Dendritic cell treated with granulocyte-macrophage colony-stimulating factor and Interleukin-4, amounts not matched to agents 40 ng/mL and 50 ng/mL, for 4 days (primary cell): ENCODE measurements around the gene FERMT2.
"Not testable (repeated sequence)": the region's sequence is repeated elsewhere in the genome, so short reads cannot be mapped to it uniquely, and the experiment has no call there.

Experiments used
- H3K27ac Mint-ChIP-seq: one replicate; pipeline ENCODE4 v1.8.0; 2022; ENCODE audit warnings: mild to moderate bottlenecking, mixed read lengths
- H3K27me3 Mint-ChIP-seq: one replicate; pipeline ENCODE4 v1.8.0; 2022; ENCODE audit warnings: mild to moderate bottlenecking, mixed read lengths
- H3K36me3 Mint-ChIP-seq: one replicate; pipeline ENCODE4 v1.8.0; 2022; ENCODE audit warnings: low read depth, mixed read lengths
- H3K4me1 Mint-ChIP-seq: one replicate; pipeline ENCODE4 v1.8.0; 2022; ENCODE audit warnings: low read depth, mixed read lengths
- H3K4me3 Mint-ChIP-seq: one replicate; pipeline ENCODE4 v1.8.0; 2022; ENCODE audit warnings: mild to moderate bottlenecking, moderate library complexity, mixed read lengths
- H3K9me3 Mint-ChIP-seq: one replicate; pipeline ENCODE4 v1.8.0; 2022; ENCODE audit warnings: mixed read lengths
- intact Hi-C: fragments of 100-400 bp; cut with micrococcal nuclease; formaldehyde crosslinking; loops from one replicate; pipeline ENCODE4 v1.15.0; 2022

Gene FERMT2

DNA sequence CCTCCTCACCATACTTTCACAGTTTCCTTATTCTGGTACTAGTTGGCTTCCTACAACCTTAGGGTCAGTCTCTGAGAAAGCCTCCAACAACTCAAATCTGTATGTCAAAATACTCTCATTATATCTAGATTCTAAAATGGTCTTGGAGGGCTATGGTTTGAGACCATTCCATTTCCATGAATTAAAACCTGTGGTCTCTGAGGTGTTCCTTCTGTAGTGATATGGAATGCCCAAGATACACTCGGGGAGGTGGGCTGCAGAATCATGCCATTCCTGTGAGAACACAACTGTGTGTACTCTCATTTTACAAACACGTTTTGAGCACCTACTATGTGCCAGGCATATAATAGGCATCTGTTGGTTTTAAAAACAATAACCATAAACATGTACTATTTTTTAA, 74.0 kb downstream of the FERMT2 start:
- H3K27me3 Mint-ChIP-seq: no peaks in the 10 kb centered on the region
- H3K9me3 Mint-ChIP-seq: no peaks in the 10 kb centered on the region
- no peaks in the 10 kb centered on the region for H3K36me3 Mint-ChIP-seq
- peaks cover 4% of the 10 kb centered on the region for H3K4me1 Mint-ChIP-seq
- H3K27ac Mint-ChIP-seq: no peak overlapping the region
- H3K4me3 Mint-ChIP-seq: no peak overlapping the region
- intact Hi-C loops: no loop called here

DNA sequence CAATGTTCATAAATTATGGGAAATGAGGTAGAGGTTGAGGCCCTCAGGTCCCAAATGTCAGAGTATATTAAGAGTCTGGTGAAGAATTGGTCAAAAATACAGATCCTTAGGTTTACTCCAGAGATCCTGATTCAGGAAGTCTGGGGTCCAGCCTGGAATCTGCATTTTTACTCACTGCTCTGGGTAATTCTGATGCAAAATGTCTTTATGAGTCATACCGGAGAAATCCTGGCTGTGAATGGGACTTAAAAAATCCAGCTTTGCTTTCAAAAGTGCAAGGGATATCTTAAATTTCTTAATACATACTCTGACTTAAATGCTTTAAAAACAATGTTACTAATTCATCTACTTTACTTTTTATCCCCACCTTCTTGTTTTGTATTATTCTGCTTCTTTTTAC, 74.5 kb downstream of the FERMT2 start:
- intact Hi-C loops: no loop called here
- H3K27me3 Mint-ChIP-seq: no peaks in the 10 kb centered on the region
- no peak overlapping the region for H3K4me3 Mint-ChIP-seq
- H3K36me3 Mint-ChIP-seq: no peaks in the 10 kb centered on the region
- H3K4me1 Mint-ChIP-seq: peaks cover 4% of the 10 kb centered on the region
- no peak overlapping the region for H3K27ac Mint-ChIP-seq
- H3K9me3 Mint-ChIP-seq: no peaks in the 10 kb centered on the region

DNA sequence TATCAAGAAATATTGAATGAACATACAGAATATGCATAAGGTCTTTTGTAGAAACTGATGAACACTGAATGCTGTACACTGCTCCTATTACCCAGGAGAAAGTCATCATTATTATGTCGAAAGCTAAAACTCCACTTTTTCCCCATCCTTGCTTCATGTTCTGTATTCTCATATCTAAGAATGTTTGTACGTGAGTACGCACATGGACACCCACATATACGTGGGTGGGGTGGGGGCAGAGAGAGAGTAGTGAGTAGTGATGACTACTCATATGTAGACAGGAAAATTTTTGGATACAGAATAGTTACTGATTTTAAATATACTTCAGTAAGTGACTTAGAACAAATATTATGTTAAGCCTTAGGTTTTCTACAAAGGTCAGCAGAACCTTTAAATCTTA, 75.1 kb downstream of the FERMT2 start:
- Mint-ChIP-seq H3K4me3 (no peak overlapping the region), H3K27me3 (no peaks in the 10 kb centered on the region), H3K9me3 (no peaks in the 10 kb centered on the region), H3K4me1 (peaks cover 4% of the 10 kb centered on the region), H3K36me3 (no peaks in the 10 kb centered on the region), H3K27ac (no peak overlapping the region)
- intact Hi-C loops: no loop called here

DNA sequence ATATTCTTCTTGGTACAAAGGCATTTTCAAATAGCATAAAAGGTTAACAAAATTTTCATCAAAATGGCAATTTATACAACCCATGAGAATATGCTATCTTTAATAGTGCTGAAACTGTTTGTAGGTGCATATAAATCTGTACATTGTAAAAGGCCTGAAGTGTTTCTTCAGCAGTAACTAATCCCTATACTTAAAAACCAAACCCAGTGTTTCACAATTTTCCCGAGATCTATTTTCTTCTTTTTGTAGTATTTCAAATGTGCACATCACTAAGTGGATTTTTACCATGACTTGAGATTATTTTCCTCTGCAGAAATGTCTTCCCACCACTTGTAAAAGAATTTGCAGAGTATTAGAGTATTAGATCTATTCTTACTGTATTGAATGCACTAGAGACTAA, 76.5 kb downstream of the FERMT2 start:
- Mint-ChIP-seq H3K27me3 (no peaks in the 10 kb centered on the region), H3K4me1 (peaks cover 4% of the 10 kb centered on the region), H3K27ac (no peak overlapping the region), H3K36me3 (no peaks in the 10 kb centered on the region), H3K4me3 (no peak overlapping the region), H3K9me3 (no peaks in the 10 kb centered on the region)
- intact Hi-C loops: no loop called here

DNA sequence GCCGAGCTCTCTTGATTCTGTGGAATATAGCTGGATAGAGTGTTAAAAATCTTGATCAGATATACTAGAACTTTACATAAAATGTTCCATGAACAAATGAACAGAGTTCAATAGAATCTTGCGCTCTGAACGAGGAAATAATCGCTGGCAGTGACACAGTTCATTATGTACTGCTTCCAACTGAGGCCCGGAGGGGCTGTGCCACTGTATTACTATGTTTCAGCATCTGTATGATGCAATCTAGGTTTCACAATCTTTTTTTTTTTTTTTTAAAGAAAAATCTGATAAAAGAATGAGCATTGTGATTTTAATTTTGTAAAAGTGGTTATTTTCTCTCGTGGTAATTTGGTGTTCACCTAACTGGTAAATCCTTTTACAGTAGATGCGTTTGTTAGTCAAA, 77.2 kb downstream of the FERMT2 start:
- no peaks in the 10 kb centered on the region for H3K9me3 Mint-ChIP-seq

DNA sequence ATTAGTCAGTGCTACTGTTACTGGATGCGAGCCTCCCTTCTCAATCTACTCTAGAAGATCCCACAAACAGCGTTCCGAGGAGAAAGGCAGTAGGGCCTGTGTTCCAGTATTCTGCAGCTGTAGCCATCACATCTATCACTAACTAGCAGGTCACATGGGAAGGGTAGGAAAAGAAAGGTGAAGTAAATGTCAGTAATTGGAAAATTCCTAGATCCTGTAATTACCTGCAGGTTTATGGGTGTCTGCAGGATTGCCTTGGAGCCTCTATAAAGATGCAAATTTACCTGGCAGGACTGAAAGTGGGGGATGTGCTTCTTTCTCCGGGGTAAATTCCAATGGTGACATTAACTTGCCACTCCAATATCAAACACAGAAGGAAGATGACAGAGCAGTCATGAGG, 77.8 kb downstream of the FERMT2 start:
- peaks cover 4% of the 10 kb centered on the region for H3K4me1 Mint-ChIP-seq
- no peaks in the 10 kb centered on the region for H3K9me3 Mint-ChIP-seq
- H3K4me3 Mint-ChIP-seq: no peak overlapping the region
- H3K27ac Mint-ChIP-seq: no peak overlapping the region
- H3K27me3 Mint-ChIP-seq: no peaks in the 10 kb centered on the region
- intact Hi-C loops: no loop called here
- no peaks in the 10 kb centered on the region for H3K36me3 Mint-ChIP-seq

More for the DNA sequence above, 77.2 kb downstream of the FERMT2 start:
- Mint-ChIP-seq H3K4me3 (no peak overlapping the region), H3K27ac (no peak overlapping the region), H3K36me3 (no peaks in the 10 kb centered on the region), H3K4me1 (peaks cover 4% of the 10 kb centered on the region), H3K27me3 (no peaks in the 10 kb centered on the region)
- intact Hi-C loops: no loop called here

DNA sequence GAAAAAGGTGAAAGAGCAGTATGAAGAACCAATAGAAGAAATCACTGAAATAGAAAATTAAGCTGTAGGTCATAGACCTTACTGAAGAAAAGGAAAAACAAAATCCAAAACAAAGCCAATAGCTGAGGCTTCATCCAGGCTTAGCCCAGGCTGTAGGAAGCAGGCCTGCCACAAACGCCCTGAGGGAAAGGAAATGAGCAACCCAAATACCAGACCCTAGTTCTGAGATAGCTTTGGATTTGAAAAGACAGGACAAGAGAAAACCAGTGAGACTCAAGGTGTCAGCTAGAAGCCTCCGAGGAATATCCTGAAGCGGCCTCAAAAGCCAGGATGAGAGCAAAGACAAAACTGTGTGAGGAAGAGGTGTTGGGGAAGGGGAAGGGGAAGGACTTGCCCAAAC, 79.2 kb downstream of the FERMT2 start:
- H3K27me3 Mint-ChIP-seq: no peaks in the 10 kb centered on the region
- intact Hi-C loops: no loop called here
- H3K4me1 Mint-ChIP-seq: peaks cover 4% of the 10 kb centered on the region
- no peaks in the 10 kb centered on the region for H3K9me3 Mint-ChIP-seq
- no peaks in the 10 kb centered on the region for H3K36me3 Mint-ChIP-seq
- no peak overlapping the region for H3K27ac Mint-ChIP-seq
- H3K4me3 Mint-ChIP-seq: no peak overlapping the region

DNA sequence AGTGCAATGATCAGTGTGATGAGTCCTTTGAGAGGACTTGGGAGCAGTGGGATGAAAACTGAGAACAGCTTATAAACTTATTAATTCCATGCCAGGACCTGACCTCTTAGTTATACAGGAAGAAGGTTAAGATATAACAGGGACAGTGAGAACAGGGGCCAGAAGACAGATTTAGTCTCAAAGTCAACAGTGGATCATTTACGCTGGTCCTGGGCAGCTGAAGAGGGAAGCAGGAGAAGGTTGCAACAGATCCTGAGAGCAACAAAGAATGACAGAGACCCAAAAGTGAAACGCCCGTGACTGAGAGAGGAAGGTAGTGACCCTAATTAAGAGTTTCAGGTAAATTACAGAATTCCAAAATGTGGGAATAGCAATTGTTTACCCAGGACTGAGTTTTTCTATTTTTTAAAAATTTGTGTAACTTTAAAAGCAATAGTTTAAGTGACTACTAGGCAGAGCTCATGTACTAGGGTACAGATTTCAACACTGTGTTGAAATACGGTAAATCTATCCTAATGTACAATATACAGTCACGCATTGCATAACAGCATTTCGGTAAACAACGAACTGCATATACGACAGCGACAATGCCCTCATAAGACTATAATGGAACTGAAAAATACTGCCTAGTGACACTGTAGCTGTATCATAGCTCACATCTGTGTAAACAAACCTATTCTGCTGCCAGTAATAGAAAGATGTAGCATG, 81.8 kb downstream of the FERMT2 start:
- Mint-ChIP-seq H3K27me3 (no peaks in the 10 kb centered on the region), H3K27ac (no peak overlapping the region), H3K4me1 (peaks cover 4% of the 10 kb centered on the region), H3K9me3 (no peaks in the 10 kb centered on the region), H3K36me3 (no peaks in the 10 kb centered on the region), H3K4me3 (no peak overlapping the region)
- intact Hi-C loops: no loop called here

DNA sequence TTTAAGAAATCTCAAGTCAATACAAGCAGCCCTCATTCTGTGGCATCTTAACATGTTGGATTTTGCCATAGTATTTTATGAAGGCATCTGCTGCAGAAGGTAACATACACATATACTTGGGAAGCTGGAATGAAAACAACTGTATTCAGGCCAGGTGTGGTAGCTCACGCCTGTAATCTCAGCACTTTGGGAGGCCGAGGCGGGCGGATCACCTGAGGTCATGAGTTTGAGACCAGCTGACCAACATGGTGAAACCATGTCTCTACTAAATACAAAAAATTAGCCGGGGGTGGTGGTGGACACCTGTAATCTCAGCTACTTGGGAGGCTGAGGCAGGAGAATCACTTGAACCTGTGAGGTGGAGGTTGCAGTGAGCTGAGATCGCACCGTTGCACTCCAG, 86.0 kb downstream of the FERMT2 start:
- H3K27ac Mint-ChIP-seq, H3K36me3 Mint-ChIP-seq, H3K4me3 Mint-ChIP-seq, H3K9me3 Mint-ChIP-seq, H3K4me1 Mint-ChIP-seq, H3K27me3 Mint-ChIP-seq, intact Hi-C loops: not testable (repeated sequence)

DNA sequence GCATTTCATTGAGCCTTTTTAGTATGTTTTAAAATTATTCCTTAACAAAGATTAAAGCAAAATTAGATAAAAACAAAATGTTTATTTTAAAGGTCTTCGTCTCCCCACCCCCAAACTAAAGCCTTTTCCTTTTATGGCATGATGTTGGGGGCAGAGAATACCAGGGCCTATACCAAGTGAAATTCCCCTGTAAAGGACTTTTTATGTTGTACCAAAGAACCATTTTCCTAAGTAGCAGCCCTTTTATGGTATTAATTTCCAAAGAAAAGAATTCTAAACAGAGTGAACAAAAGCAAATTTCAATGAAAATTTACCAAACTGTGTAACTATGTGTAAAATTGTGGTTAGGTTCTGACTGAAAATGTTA, 87.5 kb downstream of the FERMT2 start:
- no peaks in the 10 kb centered on the region for H3K27me3 Mint-ChIP-seq
- H3K27ac Mint-ChIP-seq: no peak overlapping the region
- no peaks in the 10 kb centered on the region for H3K4me1 Mint-ChIP-seq
- H3K9me3 Mint-ChIP-seq: no peaks in the 10 kb centered on the region
- H3K4me3 Mint-ChIP-seq: no peak overlapping the region
- intact Hi-C loops: no loop called here
- H3K36me3 Mint-ChIP-seq: no peaks in the 10 kb centered on the region

DNA sequence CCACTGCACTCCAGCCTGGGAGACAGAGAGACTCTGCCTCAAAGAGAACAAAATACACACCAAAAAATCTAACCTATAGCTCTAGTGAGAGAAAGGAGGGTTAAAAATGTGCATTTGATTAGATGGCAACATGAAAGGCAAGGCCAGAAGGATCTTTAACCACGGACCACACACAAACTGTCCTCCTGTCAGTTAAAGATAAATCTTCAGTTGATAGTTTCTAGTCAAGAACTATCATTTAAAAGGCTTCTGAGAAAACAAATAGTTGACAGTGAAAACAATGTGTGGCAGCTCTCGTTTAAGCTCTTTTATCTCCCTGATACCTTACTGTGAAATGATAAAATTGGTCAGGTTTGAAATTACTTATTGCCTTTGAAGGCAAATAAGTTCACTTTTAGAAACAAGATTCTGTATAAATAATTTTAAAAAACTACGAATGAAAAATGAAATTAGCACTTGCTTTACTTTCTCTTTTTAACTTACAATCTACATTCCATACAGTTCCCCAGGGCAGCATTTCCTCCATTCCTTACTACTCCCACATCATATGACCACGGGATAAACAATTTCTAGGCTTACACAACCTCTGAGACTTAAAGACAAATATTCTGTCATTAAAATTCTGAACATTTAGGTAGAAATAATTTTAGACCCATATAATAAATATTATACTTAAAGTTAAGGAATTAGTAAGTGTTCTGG, 88.1 kb downstream of the FERMT2 start:
- no peak overlapping the region for H3K27ac Mint-ChIP-seq
- H3K27me3 Mint-ChIP-seq: no peaks in the 10 kb centered on the region

DNA sequence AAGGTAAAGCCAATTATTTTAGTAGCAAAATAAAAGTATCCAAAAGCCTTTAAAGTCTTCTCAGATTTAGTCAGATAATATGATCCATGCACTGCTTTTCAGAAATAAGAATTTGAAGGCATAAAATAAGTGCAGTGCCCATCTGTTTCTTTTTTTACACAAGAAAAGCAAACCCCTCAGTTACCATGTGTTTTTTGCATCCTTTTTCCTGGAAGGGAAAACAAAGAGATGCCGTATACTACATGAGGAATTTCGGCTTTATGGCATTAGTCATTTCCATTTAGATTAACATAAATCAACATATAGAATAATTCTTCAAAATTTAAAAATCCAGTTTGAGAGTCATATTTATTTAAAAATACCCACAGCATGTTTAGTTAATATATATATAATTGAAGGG, 89.4 kb downstream of the FERMT2 start:
- H3K4me1 Mint-ChIP-seq: no peaks in the 10 kb centered on the region
- no peak overlapping the region for H3K4me3 Mint-ChIP-seq

More for the DNA sequence above, 88.1 kb downstream of the FERMT2 start:
- Mint-ChIP-seq H3K4me3 (no peak overlapping the region), H3K36me3 (no peaks in the 10 kb centered on the region), H3K4me1 (no peaks in the 10 kb centered on the region), H3K9me3 (no peaks in the 10 kb centered on the region)
- intact Hi-C loops: no loop called here

DNA sequence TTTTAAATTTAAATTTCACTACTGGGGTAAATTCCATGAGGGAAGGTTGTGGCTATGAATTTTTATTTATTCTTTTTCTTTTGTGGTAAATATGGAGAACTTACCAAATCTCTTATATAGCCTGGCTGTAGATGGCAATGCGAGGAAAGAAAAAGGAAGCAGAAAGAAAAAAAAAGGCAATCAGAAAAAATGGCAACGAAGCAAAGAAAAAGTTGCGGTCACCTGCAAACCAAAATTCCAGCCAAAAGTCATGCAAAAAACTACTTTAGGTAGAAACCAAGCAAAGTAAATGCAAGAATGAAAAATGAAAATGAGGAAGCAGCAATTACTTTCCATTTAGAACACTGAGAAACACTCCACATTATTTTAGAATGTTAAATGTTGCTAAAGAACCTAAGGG, 89.9 kb downstream of the FERMT2 start:
- no peak overlapping the region for H3K4me3 Mint-ChIP-seq
- no peaks in the 10 kb centered on the region for H3K9me3 Mint-ChIP-seq
- no peaks in the 10 kb centered on the region for H3K36me3 Mint-ChIP-seq
- no peak overlapping the region for H3K27ac Mint-ChIP-seq
- H3K4me1 Mint-ChIP-seq: no peaks in the 10 kb centered on the region
- no peaks in the 10 kb centered on the region for H3K27me3 Mint-ChIP-seq
- intact Hi-C loops: no loop called here

More for the DNA sequence above, 89.4 kb downstream of the FERMT2 start:
- Mint-ChIP-seq H3K27me3 (no peaks in the 10 kb centered on the region), H3K36me3 (no peaks in the 10 kb centered on the region), H3K9me3 (no peaks in the 10 kb centered on the region), H3K27ac (no peak overlapping the region)
- intact Hi-C loops: no loop called here

DNA sequence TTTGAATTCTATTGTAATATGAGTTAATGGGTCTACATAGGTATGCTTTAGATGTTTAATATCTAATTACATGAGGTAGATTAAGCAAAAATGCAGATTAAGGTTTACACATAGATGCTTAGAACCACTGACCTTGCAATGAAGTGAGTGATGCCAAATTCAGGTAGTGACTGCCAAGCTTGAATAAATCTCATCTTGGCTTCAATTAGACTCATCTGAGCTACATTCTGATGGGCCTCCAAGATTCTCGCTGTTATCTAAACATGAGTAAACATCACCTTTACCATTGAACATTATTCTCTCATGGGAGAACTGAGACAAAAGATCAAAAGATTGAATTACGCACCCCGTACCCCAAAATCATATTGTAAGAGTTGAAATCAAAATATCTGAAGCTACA, 90.6 kb downstream of the FERMT2 start:
- no peaks in the 10 kb centered on the region for H3K4me1 Mint-ChIP-seq
- H3K27ac Mint-ChIP-seq: no peak overlapping the region
- no peaks in the 10 kb centered on the region for H3K9me3 Mint-ChIP-seq
- no peak overlapping the region for H3K4me3 Mint-ChIP-seq
- intact Hi-C loops: no loop called here
- H3K36me3 Mint-ChIP-seq: no peaks in the 10 kb centered on the region
- no peaks in the 10 kb centered on the region for H3K27me3 Mint-ChIP-seq

DNA sequence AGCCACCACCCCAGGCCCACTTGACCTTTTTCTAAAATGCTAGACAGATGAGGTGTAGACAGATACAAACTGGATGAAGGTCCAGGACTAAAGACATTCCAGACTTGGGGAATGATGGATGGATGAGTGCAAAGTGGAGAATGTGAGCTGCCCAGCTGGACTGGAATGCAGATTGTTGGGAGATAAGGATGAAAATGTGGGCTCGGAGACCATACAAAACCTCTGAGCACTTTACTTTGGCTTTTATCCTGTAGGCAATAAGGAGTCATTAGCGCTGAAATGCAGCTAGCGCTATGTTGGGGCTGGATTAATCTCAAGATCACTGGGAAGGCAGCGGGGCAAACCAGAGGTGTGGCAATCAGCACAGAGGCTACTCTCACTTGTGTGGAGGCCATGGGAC, 94.7 kb downstream of the FERMT2 start:
- intact Hi-C loops: no loop called here
- no peaks in the 10 kb centered on the region for H3K27me3 Mint-ChIP-seq
- H3K27ac Mint-ChIP-seq: no peak overlapping the region
- no peaks in the 10 kb centered on the region for H3K9me3 Mint-ChIP-seq
- no peaks in the 10 kb centered on the region for H3K36me3 Mint-ChIP-seq
- H3K4me1 Mint-ChIP-seq: no peaks in the 10 kb centered on the region
- H3K4me3 Mint-ChIP-seq: no peak overlapping the region
